Subcutaneous adipose tissue (tissue), 4 donors: ENCODE data around the gene PDCD5. TPM values are rescaled to one million over a fixed set of nuclear protein-coding genes. Genes with fewer than 3 reads are reported as not detected.

Experiments used
- total RNA-seq, 4 donors: library from RNA; depleted of rRNA; stranded (reverse); fragments of >200 nt; gene quantifications; one replicate each; pipeline ENCODE4 v1.1.0, GENCODE V29; 2016
- TF ChIP-seq, protein P1 (sequence below): fragments of 450-650 bp; IDR thresholded peaks from one replicate; pipeline ENCODE4 v1.5.1; 2016; ENCODE audit warnings: low read depth, mild to moderate bottlenecking, control low read depth, antibody characterized with exemption, moderate library complexity

PDCD5 gene
- total RNA-seq, 4 donors from 2014 or later: 84.7 to 132 (median 89.3) TPM

GRCh38 chr19:32543115-32543900, 37.7 kb upstream of the PDCD5 start:
- TF ChIP-seq, protein P1, sequence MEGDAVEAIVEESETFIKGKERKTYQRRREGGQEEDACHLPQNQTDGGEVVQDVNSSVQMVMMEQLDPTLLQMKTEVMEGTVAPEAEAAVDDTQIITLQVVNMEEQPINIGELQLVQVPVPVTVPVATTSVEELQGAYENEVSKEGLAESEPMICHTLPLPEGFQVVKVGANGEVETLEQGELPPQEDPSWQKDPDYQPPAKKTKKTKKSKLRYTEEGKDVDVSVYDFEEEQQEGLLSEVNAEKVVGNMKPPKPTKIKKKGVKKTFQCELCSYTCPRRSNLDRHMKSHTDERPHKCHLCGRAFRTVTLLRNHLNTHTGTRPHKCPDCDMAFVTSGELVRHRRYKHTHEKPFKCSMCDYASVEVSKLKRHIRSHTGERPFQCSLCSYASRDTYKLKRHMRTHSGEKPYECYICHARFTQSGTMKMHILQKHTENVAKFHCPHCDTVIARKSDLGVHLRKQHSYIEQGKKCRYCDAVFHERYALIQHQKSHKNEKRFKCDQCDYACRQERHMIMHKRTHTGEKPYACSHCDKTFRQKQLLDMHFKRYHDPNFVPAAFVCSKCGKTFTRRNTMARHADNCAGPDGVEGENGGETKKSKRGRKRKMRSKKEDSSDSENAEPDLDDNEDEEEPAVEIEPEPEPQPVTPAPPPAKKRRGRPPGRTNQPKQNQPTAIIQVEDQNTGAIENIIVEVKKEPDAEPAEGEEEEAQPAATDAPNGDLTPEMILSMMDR: no peak

- TF ChIP-seq, protein P1: no peak
These were observed 36.1 kb upstream of the PDCD5 start for GRCh38 chr19:32544917-32545316.

DNA sequence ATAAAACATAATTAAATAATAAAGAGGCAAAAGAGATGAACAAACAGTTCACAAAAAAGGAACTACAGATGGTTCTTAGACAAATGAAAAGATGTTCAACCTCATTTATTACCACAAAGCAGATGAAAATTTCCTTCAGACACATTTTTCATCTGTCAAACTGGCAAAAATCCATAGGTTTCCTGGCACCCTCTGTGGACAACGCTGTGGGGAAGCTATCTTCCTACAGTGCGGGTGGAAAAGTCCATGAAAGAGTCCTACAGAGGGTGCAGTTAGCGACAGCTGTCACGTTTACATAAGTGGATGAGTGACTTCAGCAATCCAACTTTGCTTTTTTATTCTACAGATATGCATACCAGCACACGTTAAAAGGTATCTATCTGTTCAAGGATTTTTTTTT, 30.3 kb upstream of the PDCD5 start:
- TF ChIP-seq, protein P1: no peak

DNA sequence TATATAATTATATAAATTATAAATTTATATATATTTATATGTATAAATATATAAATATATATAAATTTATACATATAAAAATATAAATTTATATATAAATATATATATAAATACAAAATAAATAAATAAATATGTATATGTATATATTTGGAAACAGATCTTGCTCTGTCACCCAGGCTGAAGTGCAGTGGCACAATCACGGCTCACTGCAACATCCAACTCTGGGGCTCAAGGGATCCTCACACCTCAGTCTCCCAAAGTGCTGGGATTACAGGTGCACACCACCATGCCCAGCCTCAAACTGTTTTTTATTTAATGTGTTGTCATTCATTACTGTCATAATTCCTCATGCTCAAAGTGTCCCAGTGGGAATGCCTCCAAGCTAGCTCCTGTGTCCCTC, 25.2 kb upstream of the PDCD5 start:
- TF ChIP-seq, protein P1: no peak

DNA sequence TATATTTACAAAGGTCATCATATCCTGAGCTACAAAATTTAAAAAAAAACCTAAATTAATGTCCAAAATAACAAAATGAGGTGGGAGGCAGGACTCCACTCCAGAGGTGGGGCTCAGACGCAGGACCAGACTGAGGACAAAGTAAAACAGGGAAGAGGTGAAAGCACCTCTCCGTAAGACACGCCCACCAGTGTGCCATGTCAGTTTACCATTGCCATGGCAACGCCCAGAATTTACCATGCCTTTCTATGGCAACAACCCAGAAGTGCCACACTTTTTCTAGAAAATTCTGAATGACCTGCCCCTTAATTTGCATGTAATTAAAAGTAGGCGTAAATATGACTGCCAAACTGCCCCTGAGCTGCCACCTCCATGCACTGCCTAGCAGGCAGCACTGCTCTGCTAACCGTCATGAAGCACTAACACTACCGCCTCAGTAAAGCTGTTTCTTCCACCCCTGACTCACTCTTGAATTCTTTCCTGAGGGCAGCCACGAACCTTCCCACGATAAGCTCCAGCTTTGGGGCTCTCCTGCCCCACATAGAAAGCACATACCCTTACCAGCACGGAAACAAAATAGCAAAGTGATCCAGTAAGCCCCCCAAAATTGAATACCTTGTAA, 22.3 kb upstream of the PDCD5 start:
- TF ChIP-seq, protein P1: no peak

DNA sequence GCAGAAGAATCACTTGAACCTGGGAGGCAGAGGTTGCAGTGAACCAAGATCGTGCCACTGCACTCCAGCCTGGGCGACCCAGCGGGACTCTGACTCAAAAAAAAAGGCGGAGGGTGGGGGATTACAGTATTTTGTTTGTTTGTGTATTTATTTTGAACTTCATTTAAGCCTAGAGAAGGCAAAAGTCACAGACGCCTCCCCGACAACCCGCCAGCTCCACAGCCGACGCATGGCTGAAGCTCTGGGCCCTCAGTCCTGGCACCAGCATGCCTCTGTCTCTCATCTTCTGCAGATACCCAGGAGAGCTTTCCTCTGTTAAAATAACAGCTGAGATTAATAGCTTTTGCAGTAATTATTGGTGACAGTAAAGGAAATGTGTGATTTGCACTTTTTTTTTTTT, 17.2 kb upstream of the PDCD5 start:
- TF ChIP-seq, protein P1: no peak

DNA sequence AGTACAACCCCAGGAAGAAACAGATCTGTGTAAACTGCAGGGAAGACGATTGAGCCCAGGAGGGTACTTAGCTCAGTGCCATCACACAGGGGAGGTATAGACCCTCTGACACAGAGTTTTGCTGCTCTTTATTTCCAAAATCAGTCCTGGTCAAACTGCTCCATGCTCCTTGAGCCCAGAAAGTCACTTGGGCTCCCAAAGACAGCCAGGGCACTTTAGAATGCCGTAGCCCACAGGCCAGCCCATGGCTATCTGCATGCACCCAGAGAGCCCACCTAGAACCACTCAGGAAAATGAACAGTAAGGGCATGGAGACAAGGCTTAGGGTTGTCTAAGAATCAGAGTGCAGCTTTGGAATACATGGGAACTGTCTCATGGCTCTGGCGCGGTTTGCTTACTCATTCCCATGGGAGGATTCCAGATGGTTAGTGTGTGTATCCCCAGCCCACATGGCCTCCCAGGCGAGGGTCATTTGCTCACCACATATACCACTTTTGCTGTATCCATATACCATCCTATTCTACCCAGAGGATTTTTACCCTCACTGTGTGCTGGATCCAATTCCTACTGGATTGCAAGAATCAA, 14.7 kb upstream of the PDCD5 start:
- TF ChIP-seq, protein P1: no peak
